ENCODE data around the gene RASL10B.

DNA sequence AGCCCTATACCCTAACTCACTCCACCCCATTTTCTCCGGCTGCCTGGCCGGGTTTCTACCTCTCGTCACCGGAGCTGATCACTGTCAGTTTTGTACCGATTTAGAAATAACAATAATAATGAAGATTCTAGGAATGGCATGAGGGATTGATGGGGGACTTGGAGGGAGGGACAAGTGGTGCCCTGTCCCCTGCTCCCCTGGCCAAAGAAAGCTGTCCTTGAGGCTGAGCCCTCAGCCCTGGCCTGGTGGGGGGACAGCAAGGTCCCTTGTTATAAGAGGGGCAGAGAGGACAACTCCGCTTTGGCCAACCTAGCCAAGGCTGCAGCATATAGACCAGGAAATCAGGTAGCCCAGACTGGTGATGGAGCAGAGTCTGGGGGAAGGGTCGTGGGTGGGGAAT lies 11.1 kb downstream of the RASL10B start:
- TF ChIP-seq CTCF (IDR thresholded peaks at IDR 0.05) (no peak), POLR2A (IDR thresholded peaks at IDR 0.05) (no peak)

All from thyroid gland (tissue), 4 donors.